ENCODE results near the gene ANXA7.
"Not testable (repeated sequence)": the region's sequence is repeated elsewhere in the genome, so short reads cannot be mapped to it uniquely, and the experiment has no call there.

Gene ANXA7

GRCh38 chr10:73407495-73407894 is 6.4 kb downstream of the ANXA7 start:
- DNase-seq: no peak

- no peak for DNase-seq
Observed at GRCh38 chr10:73406846-73407245, 7.0 kb downstream of the ANXA7 start.

- no peak for DNase-seq
Observed at GRCh38 chr10:73405556-73405955, 8.3 kb downstream of the ANXA7 start.

GRCh38 chr10:73404690-73405089 is 9.2 kb downstream of the ANXA7 start:
- DNase-seq: no peak

- DNase-seq: no peak
Observed at GRCh38 chr10:73401636-73402035, 12.2 kb downstream of the ANXA7 start.

- DNase-seq: no peak
Observed at GRCh38 chr10:73399063-73399462, 14.8 kb downstream of the ANXA7 start.

- DNase-seq: no peak
Observed at GRCh38 chr10:73398024-73398423, 15.8 kb downstream of the ANXA7 start.

GRCh38 chr10:73394325-73394724 is 19.5 kb downstream of the ANXA7 start:
- not testable (repeated sequence) for DNase-seq

GRCh38 chr10:73388228-73388627 is 25.6 kb downstream of the ANXA7 start:
- no peak for DNase-seq

- no peak for DNase-seq
Observed at GRCh38 chr10:73386583-73386982, 27.3 kb downstream of the ANXA7 start.

GRCh38 chr10:73379064-73379748 is 34.7 kb downstream of the ANXA7 start:
- DNase-seq: no peak

GRCh38 chr10:73376679-73377078 is 37.2 kb downstream of the ANXA7 start:
- no peak for DNase-seq

- no peak for DNase-seq
Observed at GRCh38 chr10:73368238-73368637, 45.6 kb downstream of the ANXA7 start.

- no peak for DNase-seq
Observed at GRCh38 chr10:73366381-73367298, 47.2 kb downstream of the ANXA7 start.

- DNase-seq: no peak
Observed at GRCh38 chr10:73364964-73365363, 48.9 kb downstream of the ANXA7 start.

GRCh38 chr10:73359492-73359891 is 54.4 kb downstream of the ANXA7 start:
- DNase-seq: no peak

- DNase-seq: peak; percentile 87
Observed at GRCh38 chr10:73358331-73359279, 55.3 kb downstream of the ANXA7 start, which contains the start of gene CFAP70. TSS of gene CFAP70 (minus strand) at chr10:73358864. CDS start at chr10:73354796, 4,068 bp downstream.

GRCh38 chr10:73357821-73358220 is 56.0 kb downstream of the ANXA7 start:
- no peak for DNase-seq

GRCh38 chr10:73357166-73357565 is 56.7 kb downstream of the ANXA7 start:
- DNase-seq: no peak

GRCh38 chr10:73344269-73344668 is 69.6 kb downstream of the ANXA7 start:
- no peak for DNase-seq

GRCh38 chr10:73340121-73340520 is 73.7 kb downstream of the ANXA7 start:
- no peak for DNase-seq

- no peak for DNase-seq
Observed at GRCh38 chr10:73339436-73339835, 74.4 kb downstream of the ANXA7 start.

GRCh38 chr10:73338801-73339368 is 75.0 kb downstream of the ANXA7 start:
- DNase-seq: no peak

Data from stimulated activated naive CD4-positive, alpha-beta T cell treated with Interleukin-2 at 50 U/mL for 16 hours (primary cell).